Liver (tissue), 3 donors: ENCODE measurements around the gene ITPRID2.

ENCODE experiments used
- EGR1 ChIP-seq, 2 donors: IDR thresholded peaks; 2 replicates each; pipeline ENCODE4 v1.6.1; 2016 to 2018; ENCODE audit warnings: antibody characterized with exemption in 2 of 2, low read depth in 2 of 2
- GABPA ChIP-seq, 2 donors: IDR thresholded peaks in 1 of 2; conservative IDR thresholded peaks in 1 of 2; 2 replicates each; pipeline ENCODE4 v1.6.1; 2016; ENCODE audit warnings: antibody characterized with exemption in 2 of 2, mild to moderate bottlenecking in 1 of 2, moderate library complexity in 1 of 2
- HNF4G ChIP-seq: IDR thresholded peaks from 2 replicates; pipeline ENCODE4 v1.6.1; 2016; ENCODE audit warnings: antibody characterized with exemption
- JUND ChIP-seq, 2 donors: IDR thresholded peaks; 2 replicates each; pipeline ENCODE4 v1.6.1; 2016; ENCODE audit warnings: antibody characterized with exemption in 2 of 2
- RAD21 ChIP-seq, 2 donors: IDR thresholded peaks; 2 replicates each; pipeline ENCODE4 v1.6.1; 2016; ENCODE audit warnings: antibody characterized with exemption in 2 of 2, mild to moderate bottlenecking in 2 of 2
- SP1 ChIP-seq: IDR thresholded peaks from 2 replicates; pipeline ENCODE4 v1.6.1; 2018; ENCODE audit warnings: antibody characterized with exemption, mild to moderate bottlenecking
- TAF1 ChIP-seq: conservative IDR thresholded peaks from 2 replicates; pipeline ENCODE4 v1.6.1; 2016; ENCODE audit warnings: antibody characterized with exemption, mild to moderate bottlenecking
- YY1 ChIP-seq: IDR thresholded peaks from 2 replicates; pipeline ENCODE4 v1.6.1; 2016; ENCODE audit warnings: antibody characterized with exemption, mild to moderate bottlenecking
- TF ChIP-seq, protein P1 (sequence below): fragments of 150-350 bp; IDR thresholded peaks from 2 replicates; pipeline ENCODE4 v1.5.1; 2017; ENCODE audit warnings: improper control_type of control experiment, low read depth, low read length; ENCODE audit not compliant: missing input control
- TF ChIP-seq, protein P2 (sequence below): IDR thresholded peaks from 2 replicates; pipeline ENCODE4 v1.6.1; 2016; ENCODE audit warnings: antibody characterized with exemption
- TF ChIP-seq, protein P3 (sequence below): IDR thresholded peaks from 2 replicates; pipeline ENCODE4 v1.6.1; 2016; ENCODE audit warnings: antibody characterized with exemption
- TF ChIP-seq, protein P4 (sequence below): IDR thresholded peaks from 2 replicates; pipeline ENCODE4 v1.6.1; 2016; ENCODE audit warnings: antibody characterized with exemption, mild to moderate bottlenecking
- TF ChIP-seq, protein P5 (sequence below): IDR thresholded peaks from 2 replicates; pipeline ENCODE4 v1.6.1; 2016; ENCODE audit warnings: antibody characterized with exemption
- donor health status: healthy.
- donor health status: healthy.

DNA sequence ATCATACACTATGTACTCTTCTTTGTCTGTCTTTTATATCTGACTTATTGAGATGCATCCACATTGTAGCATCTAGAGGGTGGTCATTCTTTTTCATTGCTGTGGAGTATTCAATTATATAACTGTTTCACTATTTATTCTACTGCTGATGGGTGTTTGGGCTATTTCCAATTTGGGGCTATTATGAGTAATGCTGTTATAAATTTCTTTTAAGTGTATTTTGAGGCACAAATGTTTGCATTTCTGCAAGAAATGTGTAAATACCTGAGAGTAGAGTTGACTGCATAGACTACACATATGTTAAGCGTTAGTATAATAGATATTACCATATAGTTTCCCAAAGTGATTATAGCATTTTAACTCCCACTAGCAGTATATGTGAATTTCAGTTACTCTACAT lies 67.2 kb downstream of the ITPRID2 start:
- TF ChIP-seq, protein P1, sequence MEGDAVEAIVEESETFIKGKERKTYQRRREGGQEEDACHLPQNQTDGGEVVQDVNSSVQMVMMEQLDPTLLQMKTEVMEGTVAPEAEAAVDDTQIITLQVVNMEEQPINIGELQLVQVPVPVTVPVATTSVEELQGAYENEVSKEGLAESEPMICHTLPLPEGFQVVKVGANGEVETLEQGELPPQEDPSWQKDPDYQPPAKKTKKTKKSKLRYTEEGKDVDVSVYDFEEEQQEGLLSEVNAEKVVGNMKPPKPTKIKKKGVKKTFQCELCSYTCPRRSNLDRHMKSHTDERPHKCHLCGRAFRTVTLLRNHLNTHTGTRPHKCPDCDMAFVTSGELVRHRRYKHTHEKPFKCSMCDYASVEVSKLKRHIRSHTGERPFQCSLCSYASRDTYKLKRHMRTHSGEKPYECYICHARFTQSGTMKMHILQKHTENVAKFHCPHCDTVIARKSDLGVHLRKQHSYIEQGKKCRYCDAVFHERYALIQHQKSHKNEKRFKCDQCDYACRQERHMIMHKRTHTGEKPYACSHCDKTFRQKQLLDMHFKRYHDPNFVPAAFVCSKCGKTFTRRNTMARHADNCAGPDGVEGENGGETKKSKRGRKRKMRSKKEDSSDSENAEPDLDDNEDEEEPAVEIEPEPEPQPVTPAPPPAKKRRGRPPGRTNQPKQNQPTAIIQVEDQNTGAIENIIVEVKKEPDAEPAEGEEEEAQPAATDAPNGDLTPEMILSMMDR: no peak
- TF ChIP-seq, protein P2, sequence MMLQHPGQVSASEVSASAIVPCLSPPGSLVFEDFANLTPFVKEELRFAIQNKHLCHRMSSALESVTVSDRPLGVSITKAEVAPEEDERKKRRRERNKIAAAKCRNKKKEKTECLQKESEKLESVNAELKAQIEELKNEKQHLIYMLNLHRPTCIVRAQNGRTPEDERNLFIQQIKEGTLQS: no peak
- TF ChIP-seq GABPA (IDR thresholded peaks at IDR 0.05 in 1 of 2, conservative IDR thresholded peaks at IDR 0.05 in 1 of 2): no peak
- no peak for TF ChIP-seq SP1
- TF ChIP-seq RAD21 (IDR thresholded peaks at IDR 0.05): no peak
- TF ChIP-seq, protein P3, sequence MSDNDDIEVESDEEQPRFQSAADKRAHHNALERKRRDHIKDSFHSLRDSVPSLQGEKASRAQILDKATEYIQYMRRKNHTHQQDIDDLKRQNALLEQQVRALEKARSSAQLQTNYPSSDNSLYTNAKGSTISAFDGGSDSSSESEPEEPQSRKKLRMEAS: no peak
- no peak for TF ChIP-seq EGR1 (IDR thresholded peaks at IDR 0.05; ENCODE audit: low read depth in 2 of 2)
- TF ChIP-seq JUND (IDR thresholded peaks at IDR 0.05): no peak
- TF ChIP-seq YY1: no peak
- TF ChIP-seq, protein P4, sequence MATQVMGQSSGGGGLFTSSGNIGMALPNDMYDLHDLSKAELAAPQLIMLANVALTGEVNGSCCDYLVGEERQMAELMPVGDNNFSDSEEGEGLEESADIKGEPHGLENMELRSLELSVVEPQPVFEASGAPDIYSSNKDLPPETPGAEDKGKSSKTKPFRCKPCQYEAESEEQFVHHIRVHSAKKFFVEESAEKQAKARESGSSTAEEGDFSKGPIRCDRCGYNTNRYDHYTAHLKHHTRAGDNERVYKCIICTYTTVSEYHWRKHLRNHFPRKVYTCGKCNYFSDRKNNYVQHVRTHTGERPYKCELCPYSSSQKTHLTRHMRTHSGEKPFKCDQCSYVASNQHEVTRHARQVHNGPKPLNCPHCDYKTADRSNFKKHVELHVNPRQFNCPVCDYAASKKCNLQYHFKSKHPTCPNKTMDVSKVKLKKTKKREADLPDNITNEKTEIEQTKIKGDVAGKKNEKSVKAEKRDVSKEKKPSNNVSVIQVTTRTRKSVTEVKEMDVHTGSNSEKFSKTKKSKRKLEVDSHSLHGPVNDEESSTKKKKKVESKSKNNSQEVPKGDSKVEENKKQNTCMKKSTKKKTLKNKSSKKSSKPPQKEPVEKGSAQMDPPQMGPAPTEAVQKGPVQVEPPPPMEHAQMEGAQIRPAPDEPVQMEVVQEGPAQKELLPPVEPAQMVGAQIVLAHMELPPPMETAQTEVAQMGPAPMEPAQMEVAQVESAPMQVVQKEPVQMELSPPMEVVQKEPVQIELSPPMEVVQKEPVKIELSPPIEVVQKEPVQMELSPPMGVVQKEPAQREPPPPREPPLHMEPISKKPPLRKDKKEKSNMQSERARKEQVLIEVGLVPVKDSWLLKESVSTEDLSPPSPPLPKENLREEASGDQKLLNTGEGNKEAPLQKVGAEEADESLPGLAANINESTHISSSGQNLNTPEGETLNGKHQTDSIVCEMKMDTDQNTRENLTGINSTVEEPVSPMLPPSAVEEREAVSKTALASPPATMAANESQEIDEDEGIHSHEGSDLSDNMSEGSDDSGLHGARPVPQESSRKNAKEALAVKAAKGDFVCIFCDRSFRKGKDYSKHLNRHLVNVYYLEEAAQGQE: no peak
- TF ChIP-seq TAF1: no peak
- TF ChIP-seq, protein P5, sequence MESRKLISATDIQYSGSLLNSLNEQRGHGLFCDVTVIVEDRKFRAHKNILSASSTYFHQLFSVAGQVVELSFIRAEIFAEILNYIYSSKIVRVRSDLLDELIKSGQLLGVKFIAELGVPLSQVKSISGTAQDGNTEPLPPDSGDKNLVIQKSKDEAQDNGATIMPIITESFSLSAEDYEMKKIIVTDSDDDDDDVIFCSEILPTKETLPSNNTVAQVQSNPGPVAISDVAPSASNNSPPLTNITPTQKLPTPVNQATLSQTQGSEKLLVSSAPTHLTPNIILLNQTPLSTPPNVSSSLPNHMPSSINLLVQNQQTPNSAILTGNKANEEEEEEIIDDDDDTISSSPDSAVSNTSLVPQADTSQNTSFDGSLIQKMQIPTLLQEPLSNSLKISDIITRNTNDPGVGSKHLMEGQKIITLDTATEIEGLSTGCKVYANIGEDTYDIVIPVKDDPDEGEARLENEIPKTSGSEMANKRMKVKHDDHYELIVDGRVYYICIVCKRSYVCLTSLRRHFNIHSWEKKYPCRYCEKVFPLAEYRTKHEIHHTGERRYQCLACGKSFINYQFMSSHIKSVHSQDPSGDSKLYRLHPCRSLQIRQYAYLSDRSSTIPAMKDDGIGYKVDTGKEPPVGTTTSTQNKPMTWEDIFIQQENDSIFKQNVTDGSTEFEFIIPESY: no peak
- TF ChIP-seq HNF4G: no peak
